GM21737 (cell line): ENCODE data around the gene RGP1.

Experiments used
- ATAC-seq: cut with Tn5 transposase; IDR thresholded peaks from one replicate; pipeline ENCODE4 v1.9.1; 2021; ENCODE audit warnings: mild to moderate bottlenecking, moderate library complexity; ENCODE audit not compliant: unreplicated experiment

Gene RGP1

DNA sequence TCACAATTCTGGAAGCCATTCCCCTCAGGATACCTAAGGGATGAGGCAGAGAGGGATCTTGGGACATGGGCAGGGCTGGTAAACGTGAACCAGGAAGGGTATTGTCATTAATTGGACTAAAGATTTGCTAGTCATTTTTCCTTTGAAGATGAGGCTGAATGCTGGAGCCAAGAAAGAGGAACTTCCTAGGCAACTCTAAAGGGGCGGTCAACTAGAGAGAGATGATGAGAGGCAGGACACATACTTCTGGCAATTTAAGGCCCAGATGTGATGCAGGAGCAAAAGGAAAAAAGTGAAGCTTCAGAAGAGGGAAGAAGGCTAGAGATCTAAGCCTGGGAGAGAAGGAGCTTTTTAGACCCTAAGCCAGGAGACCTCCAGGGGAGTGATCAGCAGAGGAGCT lies 5.6 kb upstream of the RGP1 start:
- no peak for ATAC-seq

DNA sequence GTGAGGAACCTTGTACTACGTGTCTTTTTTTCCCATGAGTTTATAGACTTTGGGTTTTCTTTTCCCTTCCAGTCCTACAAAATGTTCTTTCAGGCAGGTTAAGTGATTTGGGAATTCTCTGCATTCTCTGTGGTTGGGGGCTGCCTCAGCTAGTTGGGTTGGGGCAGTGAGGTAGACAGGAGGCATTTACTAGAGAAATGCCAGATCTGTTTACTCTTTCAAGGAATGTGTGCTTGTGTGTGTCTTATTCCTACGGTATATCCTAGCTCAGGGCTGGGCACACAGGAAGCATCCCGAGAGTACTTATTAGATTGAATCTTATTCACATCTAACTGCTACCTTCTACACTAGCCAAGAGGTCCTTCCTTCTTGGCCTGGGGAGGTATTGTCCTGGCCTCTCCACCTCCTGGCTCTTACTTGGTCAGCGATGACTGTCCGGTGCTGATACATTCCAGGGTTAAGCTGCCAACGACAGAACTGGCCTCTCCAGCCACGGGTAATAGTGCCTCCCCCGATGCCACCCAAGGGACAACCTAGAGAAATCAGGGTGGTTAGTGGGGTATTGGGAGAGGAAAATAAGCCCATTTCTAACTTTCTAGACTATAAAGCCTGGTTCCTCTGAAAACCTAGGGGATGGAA lies 5.1 kb upstream of the RGP1 start:
- ATAC-seq, result no peak

GRCh38 chr9:35745569-35745968 lies 3.5 kb upstream of the RGP1 start:
- ATAC-seq, result no peak

- ATAC-seq, result no peak
These were observed 2.5 kb upstream of the RGP1 start for GRCh38 chr9:35746583-35746982.

- peak; percentile 3 for ATAC-seq
These were observed 737 bp upstream of the RGP1 start for GRCh38 chr9:35748242-35748857.

GRCh38 chr9:35749515-35750255 lies 598 bp downstream of the RGP1 start:
- ATAC-seq, result peak; percentile 24

GRCh38 chr9:35750256-35750531 lies 1.1 kb downstream of the RGP1 start:
- no peak for ATAC-seq

- no peak for ATAC-seq
These were observed 4.4 kb downstream of the RGP1 start for GRCh38 chr9:35753466-35753865.

DNA sequence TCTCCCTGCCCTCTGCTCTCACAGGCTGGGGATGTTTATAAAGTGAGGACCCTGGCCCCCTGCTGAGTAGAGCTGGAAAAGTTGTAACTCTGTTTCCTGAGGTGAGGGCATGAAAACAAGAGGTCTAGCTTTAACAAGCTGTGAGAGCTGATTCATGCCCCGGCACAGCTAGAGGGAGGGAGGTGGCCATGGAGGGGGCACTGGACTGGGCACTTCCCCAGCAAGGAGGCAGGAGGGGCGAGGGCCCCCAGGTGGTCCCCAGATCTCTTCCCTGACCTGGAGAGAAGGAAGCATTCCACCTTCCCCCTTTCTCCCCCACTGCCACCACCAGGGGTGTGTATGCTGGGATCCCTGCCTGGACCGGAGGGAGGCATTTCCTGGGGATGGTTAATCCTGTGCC lies 5.2 kb downstream of the RGP1 start, which contains the start of gene MSMP:
Gene MSMP (minus strand): TSS at position 13 of the 400 bp plus-strand sequence. CDS start 147 bp downstream, outside the sequence.
- ATAC-seq, result no peak

DNA sequence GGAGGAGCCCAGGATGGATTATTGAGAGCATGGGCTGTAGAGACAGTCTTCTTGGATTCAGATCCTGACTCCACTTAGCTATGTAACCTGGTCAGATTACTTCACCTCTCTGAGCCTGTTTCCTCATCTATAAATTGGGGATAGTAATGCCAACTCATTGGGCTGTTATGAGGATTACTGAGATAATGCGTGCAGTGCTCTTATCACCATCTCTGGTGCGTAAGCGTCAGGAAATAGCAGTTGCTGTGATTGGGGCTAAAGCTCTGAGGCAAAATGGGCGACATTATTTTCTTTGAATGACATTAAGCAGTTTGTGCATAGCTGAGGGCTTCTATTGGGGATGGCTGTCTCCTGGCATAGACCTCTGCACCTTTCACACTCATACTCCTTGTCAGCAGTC lies 6.0 kb downstream of the RGP1 start:
- ATAC-seq, result no peak

DNA sequence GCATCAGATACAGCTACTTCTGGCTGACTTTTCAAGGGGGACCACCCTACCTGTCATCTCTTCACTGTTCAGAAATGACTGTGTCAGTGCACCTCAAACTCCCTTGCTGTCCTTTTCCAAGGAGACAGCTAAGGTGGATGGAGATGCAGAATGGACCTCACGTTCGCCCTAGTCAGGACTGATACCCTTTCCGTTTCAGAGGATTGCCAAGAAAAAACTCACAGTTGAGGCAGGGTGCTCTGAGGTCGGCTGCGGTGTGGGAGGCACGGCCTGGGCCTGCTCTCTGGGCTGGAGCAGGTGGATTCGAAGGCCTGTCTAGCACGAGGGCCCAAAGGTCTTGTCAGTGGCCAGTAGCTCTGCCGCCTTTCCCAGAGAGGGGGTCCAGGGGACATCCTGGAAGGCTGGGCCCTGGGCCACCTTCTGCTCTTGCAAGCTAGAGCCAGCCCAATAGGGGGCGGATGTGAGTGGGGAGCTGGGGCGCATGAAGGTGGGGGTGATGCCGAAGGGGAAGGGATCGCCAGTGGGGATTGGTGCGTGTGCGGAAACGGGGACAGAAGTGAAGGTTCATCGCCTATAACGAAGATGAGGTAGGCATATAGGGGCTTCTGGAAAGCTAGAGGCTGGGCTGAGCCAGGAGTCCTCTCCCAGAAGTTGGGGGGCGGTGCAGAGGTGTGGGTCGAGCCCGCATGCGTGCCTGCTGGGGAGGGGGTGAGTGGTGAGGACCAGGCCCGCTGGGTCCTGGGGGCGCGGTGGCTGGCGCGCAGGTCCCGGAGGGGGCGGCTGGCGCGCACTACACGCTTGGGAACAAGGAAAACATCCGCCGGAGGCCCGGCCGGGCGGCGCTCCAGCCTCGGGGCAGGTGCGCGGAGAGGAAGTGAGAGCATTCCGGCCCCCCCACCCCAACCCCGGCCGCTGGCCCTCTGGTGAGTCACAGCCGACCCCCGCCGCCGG lies 7.5 kb downstream of the RGP1 start:
- peak; percentile 49 for ATAC-seq

DNA sequence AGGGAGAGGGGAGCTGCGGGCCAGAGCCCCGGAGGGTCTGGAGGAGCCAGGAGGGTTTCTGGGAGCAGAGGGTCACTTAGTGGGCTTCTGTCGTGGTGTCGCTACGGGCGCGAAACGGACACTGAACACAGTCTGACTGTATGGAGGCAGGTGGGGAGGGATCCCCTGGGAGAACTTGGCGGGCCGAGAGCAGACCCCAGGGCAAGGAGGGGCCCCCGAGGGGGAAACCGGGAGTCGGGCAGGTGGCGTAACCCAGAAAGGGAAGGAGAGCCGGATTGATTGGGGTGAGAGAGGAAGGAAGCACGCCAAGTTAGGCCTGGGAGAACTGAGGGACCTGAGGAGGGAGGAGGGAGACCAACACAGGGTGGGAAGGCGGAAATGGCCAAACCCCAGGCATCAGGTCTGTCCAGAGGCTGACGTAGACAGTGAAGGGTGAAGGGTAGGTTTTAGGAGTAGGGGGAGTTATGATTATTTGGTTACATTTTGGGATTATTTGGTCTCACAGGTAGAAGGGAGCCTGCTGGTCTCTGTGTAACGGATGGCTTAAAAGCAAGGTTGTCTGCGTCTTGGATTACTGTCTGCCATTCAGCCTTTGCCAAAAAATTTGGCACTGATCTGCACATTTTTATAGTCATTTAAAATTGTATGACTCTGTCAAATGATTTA lies 8.3 kb downstream of the RGP1 start:
- peak; percentile 42 for ATAC-seq

GRCh38 chr9:35757892-35758275 lies 8.8 kb downstream of the RGP1 start:
- no peak for ATAC-seq

DNA sequence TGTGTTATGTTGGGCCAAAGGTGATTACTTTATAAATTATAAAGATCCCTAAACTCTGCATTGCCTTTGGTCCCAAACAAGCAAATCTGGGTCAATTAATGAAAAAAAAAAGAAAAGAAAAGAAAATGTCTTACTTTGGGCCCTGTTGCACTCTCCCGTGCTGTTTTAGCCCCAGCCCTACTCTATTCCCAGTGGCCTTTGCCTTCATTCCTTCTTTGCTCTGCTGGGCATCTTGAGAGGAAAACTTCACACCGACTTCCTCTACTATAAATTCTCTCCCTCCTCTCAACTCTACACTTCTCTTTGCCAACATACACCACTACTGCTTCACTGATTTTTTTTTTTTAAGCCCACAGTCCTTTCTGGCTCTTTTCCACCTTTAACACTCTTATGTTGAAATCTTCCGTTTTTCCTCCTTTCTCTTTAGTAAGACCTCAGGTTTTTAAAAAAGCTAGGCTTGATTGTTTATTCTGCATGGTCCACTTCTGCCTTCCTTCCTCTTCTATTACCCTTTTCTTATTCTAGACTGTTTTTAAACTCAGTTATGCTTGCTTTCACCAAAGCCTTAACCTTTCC lies 9.5 kb downstream of the RGP1 start:
- no peak for ATAC-seq

- no peak for ATAC-seq
These were observed 10.7 kb downstream of the RGP1 start for GRCh38 chr9:35759795-35760194.

GRCh38 chr9:35760651-35761050 lies 11.6 kb downstream of the RGP1 start:
- no peak for ATAC-seq

- ATAC-seq, result no peak
These were observed 14.1 kb downstream of the RGP1 start for GRCh38 chr9:35763181-35763580.

DNA sequence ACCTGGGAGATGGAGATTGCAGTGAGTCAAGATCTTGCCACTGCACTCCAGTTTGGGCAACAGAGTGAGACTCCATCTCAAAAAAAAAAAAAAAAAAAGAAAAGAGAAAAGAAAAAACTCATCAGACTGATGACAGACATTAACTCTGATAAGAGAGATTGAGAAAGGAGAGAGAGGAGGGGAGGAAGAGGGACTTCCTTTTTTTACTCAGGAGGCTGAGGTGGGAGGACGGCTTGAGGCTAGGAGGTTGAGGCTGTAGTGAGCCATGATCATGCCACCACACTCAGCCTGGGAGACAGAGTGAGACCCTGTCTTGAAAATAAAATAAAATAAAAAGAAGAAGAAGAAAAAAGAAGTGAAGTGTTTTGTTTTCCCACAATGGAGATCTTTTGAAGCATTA lies 14.7 kb downstream of the RGP1 start:
- no peak for ATAC-seq

DNA sequence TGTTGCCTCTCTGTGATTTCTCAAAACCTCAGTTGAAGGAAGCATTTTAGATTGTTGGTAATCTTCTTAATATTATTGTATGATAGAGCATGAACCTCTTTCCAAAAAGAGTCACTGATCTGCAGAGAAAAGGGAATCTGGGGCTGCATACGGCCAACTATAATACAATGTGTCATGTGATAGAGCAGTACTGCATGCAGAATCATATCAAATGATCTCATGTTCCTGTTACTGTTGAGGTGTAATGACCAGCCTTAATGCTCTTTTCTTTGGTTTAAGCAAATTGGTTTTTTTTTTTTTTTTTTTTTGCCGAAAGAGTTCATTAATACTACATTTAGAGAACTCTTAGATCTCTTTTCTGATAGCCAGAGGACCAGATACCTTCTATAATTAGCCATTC lies 17.9 kb downstream of the RGP1 start:
- no peak for ATAC-seq

DNA sequence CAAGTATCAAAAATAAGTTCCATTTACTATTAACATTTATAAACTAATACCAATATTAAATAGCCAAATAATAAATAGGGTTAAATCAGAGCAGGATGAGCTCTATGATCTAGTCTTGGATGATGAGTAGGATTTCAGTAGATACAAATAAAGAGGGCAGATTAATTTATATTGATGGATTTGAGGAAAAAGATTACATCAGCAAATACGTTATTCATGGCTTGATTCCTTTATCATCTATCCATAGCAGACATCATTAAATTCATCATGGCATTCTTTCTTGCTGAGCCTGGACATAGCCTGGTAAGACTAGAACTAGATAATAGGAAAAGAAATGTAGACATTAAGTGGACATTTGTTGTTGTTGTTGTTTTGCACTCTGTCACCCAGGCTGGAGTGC lies 18.4 kb downstream of the RGP1 start:
- no peak for ATAC-seq
